Activated CD4-positive, alpha-beta T cell treated with anti-CD3 and anti-CD28 coated beads, Interleukin-2, amount 10 ng/mL, durations not matched to agents 24 days and 14 days (primary cell): ENCODE data around the gene REPS2. TPM values are rescaled to one million over a fixed set of nuclear protein-coding genes. Genes with fewer than 3 reads are reported as not detected.

Experiments used
- DNase-seq: peaks from one replicate; pipeline ENCODE4 v3.0.0; 2022
- H3K27ac Mint-ChIP-seq: one replicate; pipeline ENCODE4 v1.8.0; 2022; ENCODE audit warnings: mild to moderate bottlenecking, mixed read lengths
- H3K27me3 Mint-ChIP-seq: one replicate; pipeline ENCODE4 v1.8.0; 2022; ENCODE audit warnings: mixed read lengths
- H3K36me3 Mint-ChIP-seq: one replicate; pipeline ENCODE4 v1.8.0; 2022; ENCODE audit warnings: low read depth, mild to moderate bottlenecking, mixed read lengths
- H3K4me1 Mint-ChIP-seq: one replicate; pipeline ENCODE4 v1.8.0; 2021; ENCODE audit warnings: mixed read lengths
- H3K4me3 Mint-ChIP-seq: one replicate; pipeline ENCODE4 v1.8.0; 2022; ENCODE audit warnings: mild to moderate bottlenecking, moderate library complexity, mixed read lengths
- H3K9me3 Mint-ChIP-seq: one replicate; pipeline ENCODE4 v1.8.0; 2021; ENCODE audit warnings: mixed read lengths
- intact Hi-C: fragments of 100-400 bp; cut with micrococcal nuclease; formaldehyde crosslinking; loops from one replicate; pipeline ENCODE4 v1.15.1; 2023
- total RNA-seq: library from RNA; stranded (reverse); gene quantifications from 2 replicates; pipeline ENCODE4 v1.2.3, GENCODE V29; 2022

REPS2 gene
- total RNA-seq, 1 donor from 2014 or later, result not detected

GRCh38 chrX:17077361-17077760 is 130.9 kb downstream of the REPS2 start:
- Mint-ChIP-seq H3K9me3 (no peaks in the 10 kb centered on the region), H3K27ac (no peak overlapping the region)

GRCh38 chrX:17078031-17078720 is 131.7 kb downstream of the REPS2 start:
- Mint-ChIP-seq H3K9me3 (no peaks in the 10 kb centered on the region), H3K27ac (no peak overlapping the region), H3K36me3 (no peaks in the 10 kb centered on the region), H3K4me1 (peaks cover 2% of the 10 kb centered on the region), H3K4me3 (no peak overlapping the region), H3K27me3 (peaks cover 5% of the 10 kb centered on the region)
- intact Hi-C loops, result no loop called here
- DNase-seq, result no peak

More at GRCh38 chrX:17077361-17077760, 130.9 kb downstream of the REPS2 start:
- H3K4me1 Mint-ChIP-seq, result peaks cover 2% of the 10 kb centered on the region
- peaks cover 5% of the 10 kb centered on the region for H3K27me3 Mint-ChIP-seq
- DNase-seq, result no peak
- intact Hi-C loops, result no loop called here
- H3K36me3 Mint-ChIP-seq, result no peaks in the 10 kb centered on the region
- no peak overlapping the region for H3K4me3 Mint-ChIP-seq

DNA sequence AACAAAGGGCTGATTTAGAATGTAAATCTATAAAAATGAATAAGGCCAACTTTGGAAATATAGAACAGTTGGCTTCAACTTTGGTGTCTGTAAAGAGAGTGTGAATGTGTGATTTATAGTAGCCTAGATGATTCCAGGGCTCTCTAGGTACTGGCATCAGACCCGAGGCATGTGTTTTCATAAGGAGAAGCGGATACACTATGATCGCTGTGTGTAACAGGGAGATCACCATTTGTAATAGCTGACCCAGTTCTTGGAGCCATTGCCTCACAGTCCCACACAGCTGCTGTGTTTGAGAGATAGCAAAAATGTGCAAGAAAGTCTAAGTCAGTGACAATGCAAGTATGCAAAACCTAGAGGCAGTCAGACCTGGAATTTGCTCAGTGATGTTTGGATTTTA is 135.1 kb downstream of the REPS2 start:
- Mint-ChIP-seq H3K27ac (no peak overlapping the region), H3K36me3 (no peaks in the 10 kb centered on the region), H3K4me1 (no peaks in the 10 kb centered on the region), H3K27me3 (peaks cover 3% of the 10 kb centered on the region), H3K9me3 (no peaks in the 10 kb centered on the region), H3K4me3 (no peak overlapping the region)
- intact Hi-C loops, result no loop called here
- no peak for DNase-seq

GRCh38 chrX:17081968-17082367 is 135.5 kb downstream of the REPS2 start:
- Mint-ChIP-seq H3K27me3 (peaks cover 3% of the 10 kb centered on the region), H3K4me1 (no peaks in the 10 kb centered on the region), H3K27ac (no peak overlapping the region), H3K4me3 (no peak overlapping the region), H3K36me3 (no peaks in the 10 kb centered on the region), H3K9me3 (no peaks in the 10 kb centered on the region)
- intact Hi-C loops, result no loop called here
- DNase-seq, result no peak

DNA sequence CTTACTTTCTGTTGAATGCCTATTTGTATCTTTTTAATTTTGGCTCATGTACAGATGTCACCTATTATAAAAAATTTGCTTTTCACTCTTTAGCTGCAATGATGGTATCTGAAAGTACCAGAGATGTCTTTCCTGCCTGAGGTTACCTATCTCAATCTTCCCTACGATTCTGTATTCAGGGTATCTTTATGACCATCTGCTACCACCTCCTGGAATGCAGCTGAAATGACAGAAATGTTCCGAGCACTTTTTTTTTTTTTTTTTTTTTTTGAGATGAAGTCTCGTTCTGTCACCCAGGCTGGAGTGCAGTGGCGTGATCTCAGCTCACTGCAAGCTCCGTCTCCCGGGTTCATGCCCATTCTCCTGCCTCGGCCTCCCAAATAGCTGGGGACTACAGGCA is 136.4 kb downstream of the REPS2 start:
- Mint-ChIP-seq H3K27me3 (peaks cover 3% of the 10 kb centered on the region), H3K36me3 (no peaks in the 10 kb centered on the region), H3K4me3 (no peak overlapping the region), H3K4me1 (no peaks in the 10 kb centered on the region), H3K9me3 (no peaks in the 10 kb centered on the region), H3K27ac (no peak overlapping the region)
- no peak for DNase-seq
- intact Hi-C loops, result no loop called here

- H3K27me3 Mint-ChIP-seq, result peaks cover 2% of the 10 kb centered on the region
- H3K36me3 Mint-ChIP-seq, result no peaks in the 10 kb centered on the region
- no peaks in the 10 kb centered on the region for H3K4me1 Mint-ChIP-seq
- intact Hi-C loops, result no loop called here
- H3K4me3 Mint-ChIP-seq, result no peak overlapping the region
- H3K9me3 Mint-ChIP-seq, result no peaks in the 10 kb centered on the region
- no peak overlapping the region for H3K27ac Mint-ChIP-seq
- DNase-seq, result no peak
Observed at GRCh38 chrX:17086317-17086716, 139.9 kb downstream of the REPS2 start.

- Mint-ChIP-seq H3K4me3 (no peak overlapping the region), H3K36me3 (no peaks in the 10 kb centered on the region)
Observed at GRCh38 chrX:17095161-17095560, 148.7 kb downstream of the REPS2 start.

DNA sequence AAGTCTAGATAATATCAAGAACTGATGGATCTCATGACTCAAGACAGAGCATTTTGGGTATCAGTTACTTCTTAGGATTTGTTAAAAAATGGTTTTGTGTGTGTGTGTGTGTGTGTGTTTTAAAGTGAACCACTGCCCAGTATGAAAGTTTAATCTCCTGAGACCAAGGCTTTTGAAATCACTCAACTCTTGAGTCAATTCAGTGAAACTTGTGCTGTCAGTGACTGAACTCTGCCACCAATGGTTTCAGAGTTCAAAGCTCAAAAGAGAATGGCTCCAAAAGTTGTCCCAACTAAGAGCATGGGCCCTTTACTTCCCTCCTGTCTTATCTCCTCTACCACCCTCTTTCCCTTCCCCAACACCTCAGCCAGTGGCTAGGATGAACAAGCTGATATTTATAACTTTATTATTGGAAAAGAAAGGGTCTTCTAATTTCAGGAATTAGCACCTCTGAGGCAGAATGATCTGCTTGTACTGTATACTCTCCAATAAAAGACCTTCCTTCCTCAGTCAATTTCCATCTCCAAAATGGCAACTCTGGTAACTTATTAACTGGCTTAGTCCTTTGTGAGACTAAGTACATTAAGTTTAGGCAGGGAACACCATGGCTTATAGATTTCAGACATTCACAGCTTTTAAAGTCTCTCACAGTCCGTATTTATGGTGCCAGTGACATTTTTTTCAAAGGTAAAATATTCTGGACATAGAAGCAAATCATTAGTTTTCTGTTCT is 152.2 kb downstream of the REPS2 start:
- Mint-ChIP-seq H3K36me3 (no peaks in the 10 kb centered on the region), H3K4me1 (no peaks in the 10 kb centered on the region), H3K9me3 (no peaks in the 10 kb centered on the region), H3K27me3 (peaks cover 2% of the 10 kb centered on the region), H3K27ac (no peak overlapping the region), H3K4me3 (no peak overlapping the region)
- no peak for DNase-seq
- intact Hi-C loops, result no loop called here

More at GRCh38 chrX:17095161-17095560, 148.7 kb downstream of the REPS2 start:
- Mint-ChIP-seq H3K27me3 (peaks cover 5% of the 10 kb centered on the region), H3K9me3 (no peaks in the 10 kb centered on the region), H3K4me1 (no peaks in the 10 kb centered on the region), H3K27ac (no peak overlapping the region)
- intact Hi-C loops, result no loop called here
- DNase-seq, result no peak

DNA sequence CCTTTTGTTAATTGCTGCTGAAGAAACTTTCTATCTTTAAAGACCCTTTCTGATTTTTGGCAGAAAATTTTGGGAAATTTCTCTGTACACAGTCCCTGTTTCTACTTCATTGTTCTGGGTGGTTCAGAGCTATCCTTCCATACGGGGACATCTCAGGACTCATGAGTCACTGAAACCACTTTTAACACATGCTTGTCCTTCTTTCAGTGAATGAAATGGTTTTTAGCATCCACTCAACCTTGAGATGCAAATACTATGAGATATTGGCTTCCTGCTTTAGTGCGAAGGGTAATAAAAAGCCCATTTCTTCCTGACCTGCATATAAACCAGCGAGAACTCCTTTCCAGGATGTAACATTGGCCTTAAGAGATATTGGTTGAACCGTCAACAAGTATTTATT is 158.0 kb downstream of the REPS2 start:
- H3K27me3 Mint-ChIP-seq, result no peaks in the 10 kb centered on the region
- intact Hi-C loops, result no loop called here
- no peaks in the 10 kb centered on the region for H3K36me3 Mint-ChIP-seq
- H3K4me1 Mint-ChIP-seq, result no peaks in the 10 kb centered on the region
- DNase-seq, result no peak
- H3K9me3 Mint-ChIP-seq, result no peaks in the 10 kb centered on the region
- H3K4me3 Mint-ChIP-seq, result no peak overlapping the region
- no peak overlapping the region for H3K27ac Mint-ChIP-seq

GRCh38 chrX:17120816-17121215 is 174.4 kb downstream of the REPS2 start:
- intact Hi-C loops, result loop anchor here (5.0 kb wide), 1 partner anchor 571 kb away; no protein-coding TSS in a partner anchor
- Mint-ChIP-seq H3K27ac (no peak overlapping the region), H3K9me3 (no peaks in the 10 kb centered on the region), H3K4me1 (no peaks in the 10 kb centered on the region), H3K4me3 (no peak overlapping the region), H3K27me3 (no peaks in the 10 kb centered on the region), H3K36me3 (no peaks in the 10 kb centered on the region)
- DNase-seq, result no peak

- DNase-seq, result no peak
- peaks cover 2% of the 10 kb centered on the region for H3K27me3 Mint-ChIP-seq
- no peaks in the 10 kb centered on the region for H3K36me3 Mint-ChIP-seq
- H3K4me1 Mint-ChIP-seq, result no peaks in the 10 kb centered on the region
- no peaks in the 10 kb centered on the region for H3K9me3 Mint-ChIP-seq
- no peak overlapping the region for H3K27ac Mint-ChIP-seq
- H3K4me3 Mint-ChIP-seq, result no peak overlapping the region
- intact Hi-C loops, result no loop called here
Observed at GRCh38 chrX:17154001-17154400, 207.5 kb downstream of the REPS2 start.

- intact Hi-C loops, result no loop called here
- no peak for DNase-seq
- H3K9me3 Mint-ChIP-seq, result peaks cover 3% of the 10 kb centered on the region
- no peaks in the 10 kb centered on the region for H3K36me3 Mint-ChIP-seq
- H3K27me3 Mint-ChIP-seq, result no peaks in the 10 kb centered on the region
- H3K4me1 Mint-ChIP-seq, result no peaks in the 10 kb centered on the region
- H3K4me3 Mint-ChIP-seq, result no peak overlapping the region
- no peak overlapping the region for H3K27ac Mint-ChIP-seq
Observed at GRCh38 chrX:17160975-17161374, 214.5 kb downstream of the REPS2 start.

GRCh38 chrX:17161991-17162390 is 215.5 kb downstream of the REPS2 start:
- DNase-seq, result no peak
- Mint-ChIP-seq H3K4me1 (no peaks in the 10 kb centered on the region), H3K36me3 (no peaks in the 10 kb centered on the region), H3K27me3 (no peaks in the 10 kb centered on the region), H3K9me3 (peaks cover 3% of the 10 kb centered on the region), H3K4me3 (no peak overlapping the region), H3K27ac (no peak overlapping the region)
- intact Hi-C loops, result no loop called here

DNA sequence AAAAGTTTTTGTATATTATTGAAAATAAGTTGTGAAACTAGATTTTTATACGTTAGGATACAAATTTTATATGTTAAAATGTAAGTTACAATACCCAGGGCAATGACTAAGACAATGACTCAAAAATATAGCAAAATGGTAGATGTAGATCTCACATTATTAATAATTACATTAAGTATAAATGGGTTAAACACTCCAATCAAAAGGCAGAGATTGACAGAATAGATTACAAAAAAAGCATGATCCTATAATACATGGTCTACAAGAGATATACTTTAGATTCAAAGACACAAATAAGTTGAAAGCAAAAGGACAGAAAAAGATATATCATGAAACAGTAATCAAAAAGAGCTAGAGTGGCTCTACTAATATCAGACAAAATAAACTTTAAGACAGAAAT is 217.6 kb downstream of the REPS2 start:
- Mint-ChIP-seq H3K27ac (no peak overlapping the region), H3K36me3 (no peaks in the 10 kb centered on the region), H3K9me3 (peaks cover 3% of the 10 kb centered on the region), H3K4me1 (no peaks in the 10 kb centered on the region), H3K4me3 (no peak overlapping the region), H3K27me3 (no peaks in the 10 kb centered on the region)
- no peak for DNase-seq
- intact Hi-C loops, result no loop called here
